Measurements from ENCODE around the gene S100P.

DNA sequence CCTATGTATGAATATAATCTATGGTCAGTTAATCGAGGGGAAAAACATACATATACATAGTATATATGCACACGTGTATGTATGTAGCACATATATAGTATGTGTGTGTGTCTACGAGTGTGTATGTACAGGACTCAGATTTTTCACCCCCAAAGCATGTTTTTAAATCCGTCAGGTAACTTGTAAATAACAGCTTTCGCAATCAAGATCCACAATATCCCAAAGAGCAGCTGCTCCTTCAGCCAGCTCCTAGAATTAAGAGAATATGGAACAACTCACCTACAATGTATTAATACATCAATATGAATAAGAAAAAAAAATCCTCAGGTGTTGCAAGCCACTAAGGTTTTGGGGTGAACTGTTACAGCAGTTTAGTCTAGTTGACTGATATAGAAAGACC, 12.5 kb downstream of the S100P start:
- TF ChIP-seq, protein P1, sequence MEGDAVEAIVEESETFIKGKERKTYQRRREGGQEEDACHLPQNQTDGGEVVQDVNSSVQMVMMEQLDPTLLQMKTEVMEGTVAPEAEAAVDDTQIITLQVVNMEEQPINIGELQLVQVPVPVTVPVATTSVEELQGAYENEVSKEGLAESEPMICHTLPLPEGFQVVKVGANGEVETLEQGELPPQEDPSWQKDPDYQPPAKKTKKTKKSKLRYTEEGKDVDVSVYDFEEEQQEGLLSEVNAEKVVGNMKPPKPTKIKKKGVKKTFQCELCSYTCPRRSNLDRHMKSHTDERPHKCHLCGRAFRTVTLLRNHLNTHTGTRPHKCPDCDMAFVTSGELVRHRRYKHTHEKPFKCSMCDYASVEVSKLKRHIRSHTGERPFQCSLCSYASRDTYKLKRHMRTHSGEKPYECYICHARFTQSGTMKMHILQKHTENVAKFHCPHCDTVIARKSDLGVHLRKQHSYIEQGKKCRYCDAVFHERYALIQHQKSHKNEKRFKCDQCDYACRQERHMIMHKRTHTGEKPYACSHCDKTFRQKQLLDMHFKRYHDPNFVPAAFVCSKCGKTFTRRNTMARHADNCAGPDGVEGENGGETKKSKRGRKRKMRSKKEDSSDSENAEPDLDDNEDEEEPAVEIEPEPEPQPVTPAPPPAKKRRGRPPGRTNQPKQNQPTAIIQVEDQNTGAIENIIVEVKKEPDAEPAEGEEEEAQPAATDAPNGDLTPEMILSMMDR (conservative IDR thresholded peaks at IDR 0.05) = no peak
- no peak for TF ChIP-seq EZH2 (IDR thresholded peaks at IDR 0.05; ENCODE audit: low read depth)

All from PC-9 (cell line).